ENCODE data around the gene NUTF2.

The NUTF2 gene

DNA sequence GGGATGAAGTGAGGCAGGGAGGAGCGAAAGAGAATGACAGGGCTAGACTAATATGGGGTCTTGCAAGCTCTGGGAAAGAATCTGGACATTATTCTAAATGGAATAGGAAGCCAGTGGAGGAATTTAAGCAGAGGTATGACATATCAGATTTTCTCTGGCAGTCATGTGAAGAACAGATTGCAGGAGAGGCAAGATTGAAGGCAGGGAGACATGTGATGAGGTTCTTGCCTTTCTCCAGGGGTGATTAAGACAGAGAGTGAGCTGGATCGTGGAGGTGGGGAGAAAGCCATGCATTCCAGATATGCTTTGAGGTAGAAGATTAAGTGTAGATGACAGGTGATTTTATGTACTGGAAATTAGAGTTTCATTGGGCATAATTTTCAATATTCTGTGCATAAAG lies 8.9 kb upstream of the NUTF2 start:
- DNase-seq (ENCODE audit: low spot score) = no peak

- no peak for DNase-seq (ENCODE audit: low spot score)
These were observed 5.4 kb upstream of the NUTF2 start for GRCh38 chr16:67841198-67841815.

DNA sequence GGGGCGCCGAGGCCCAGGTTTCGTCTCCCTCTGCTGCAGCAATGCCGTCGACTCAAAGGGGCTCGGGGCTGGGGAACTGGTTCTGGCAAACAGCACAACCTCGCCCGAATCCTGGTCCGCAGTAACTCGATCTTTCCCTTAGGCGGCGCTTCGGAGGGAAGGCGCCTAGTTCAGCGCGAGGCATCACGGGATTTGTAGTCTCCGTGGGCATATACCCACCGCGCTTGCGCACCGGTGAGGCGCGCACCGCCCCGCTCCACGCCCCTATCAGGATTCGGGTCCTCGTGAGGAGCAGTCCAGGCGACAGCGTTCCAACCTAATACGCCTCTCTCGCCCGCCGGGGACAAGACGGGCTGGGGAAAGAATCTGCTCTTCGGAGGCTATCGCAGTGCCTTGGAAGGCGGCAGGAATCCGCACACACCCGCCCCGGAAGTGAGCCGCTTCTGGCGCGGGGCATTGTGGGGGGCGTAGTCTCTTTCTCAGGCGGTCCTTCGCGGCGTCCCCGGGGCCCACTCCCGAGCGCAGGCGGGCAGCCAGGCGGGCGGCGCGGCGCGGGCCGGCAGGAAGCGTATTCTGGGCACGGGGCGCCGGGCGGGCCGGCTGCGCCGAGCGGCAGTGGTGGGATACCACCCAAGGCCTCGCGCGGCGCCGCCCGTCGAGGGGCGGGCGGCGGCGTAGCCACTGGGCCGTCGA lies 4.8 kb upstream of the NUTF2 start, which contains the start of gene THAP11:
THAP11 (plus strand) TSS at position 505 of the 693 bp plus-strand sequence. CDS start 235 bp downstream, outside the sequence.
- DNase-seq (ENCODE audit: low spot score) = peak; percentile 96

DNA sequence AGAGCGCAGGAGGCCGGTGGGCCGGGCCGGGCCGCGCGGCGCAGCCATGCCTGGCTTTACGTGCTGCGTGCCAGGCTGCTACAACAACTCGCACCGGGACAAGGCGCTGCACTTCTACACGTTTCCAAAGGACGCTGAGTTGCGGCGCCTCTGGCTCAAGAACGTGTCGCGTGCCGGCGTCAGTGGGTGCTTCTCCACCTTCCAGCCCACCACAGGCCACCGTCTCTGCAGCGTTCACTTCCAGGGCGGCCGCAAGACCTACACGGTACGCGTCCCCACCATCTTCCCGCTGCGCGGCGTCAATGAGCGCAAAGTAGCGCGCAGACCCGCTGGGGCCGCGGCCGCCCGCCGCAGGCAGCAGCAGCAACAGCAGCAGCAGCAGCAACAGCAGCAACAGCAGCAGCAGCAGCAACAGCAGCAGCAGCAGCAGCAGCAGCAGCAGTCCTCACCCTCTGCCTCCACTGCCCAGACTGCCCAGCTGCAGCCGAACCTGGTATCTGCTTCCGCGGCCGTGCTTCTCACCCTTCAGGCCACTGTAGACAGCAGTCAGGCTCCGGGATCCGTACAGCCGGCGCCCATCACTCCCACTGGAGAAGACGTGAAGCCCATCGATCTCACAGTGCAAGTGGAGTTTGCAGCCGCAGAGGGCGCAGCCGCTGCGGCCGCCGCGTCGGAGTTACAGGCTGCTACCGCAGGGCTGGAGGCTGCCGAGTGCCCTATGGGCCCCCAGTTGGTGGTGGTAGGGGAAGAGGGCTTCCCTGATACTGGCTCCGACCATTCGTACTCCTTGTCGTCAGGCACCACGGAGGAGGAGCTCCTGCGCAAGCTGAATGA lies 4.0 kb upstream of the NUTF2 start:
- peak; percentile 51 for DNase-seq (ENCODE audit: low spot score)

DNA sequence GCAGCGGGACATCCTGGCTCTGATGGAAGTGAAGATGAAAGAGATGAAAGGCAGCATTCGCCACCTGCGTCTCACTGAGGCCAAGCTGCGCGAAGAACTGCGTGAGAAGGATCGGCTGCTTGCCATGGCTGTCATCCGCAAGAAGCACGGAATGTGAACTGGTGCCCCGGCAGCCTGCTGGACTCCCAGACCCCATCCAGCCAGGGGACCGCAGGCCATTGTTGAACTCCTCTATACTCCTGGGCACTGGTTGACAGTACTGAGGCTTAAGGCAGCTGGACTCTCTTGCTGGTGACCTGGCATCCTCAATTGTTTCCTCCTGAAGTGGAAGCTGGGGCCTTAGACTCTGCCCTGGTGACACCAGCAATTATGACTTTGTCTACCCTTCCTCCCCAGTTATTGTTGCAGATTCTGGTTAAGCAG lies 3.4 kb upstream of the NUTF2 start:
- DNase-seq (ENCODE audit: low spot score) = no peak

DNA sequence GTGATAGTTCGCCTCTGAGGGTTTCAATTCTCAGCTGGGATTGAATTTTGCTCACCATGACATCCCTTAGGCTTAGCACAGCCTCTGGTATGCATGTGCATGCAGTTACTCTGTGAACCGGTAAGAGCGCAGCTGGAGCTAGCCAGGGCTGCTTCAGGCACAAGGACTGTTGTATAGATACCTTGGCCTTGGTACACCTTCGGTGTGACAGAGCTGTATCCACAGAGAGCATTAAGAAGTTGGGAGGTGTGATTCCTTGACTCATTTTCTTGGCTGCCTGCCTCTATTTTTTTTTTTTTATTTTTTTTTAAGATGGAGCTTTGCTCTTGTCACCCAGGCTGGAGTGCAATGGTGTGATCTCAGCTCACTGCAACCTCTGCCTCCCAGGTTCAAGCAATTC lies 2.2 kb upstream of the NUTF2 start:
- DNase-seq (ENCODE audit: low spot score) = peak; percentile 41

DNA sequence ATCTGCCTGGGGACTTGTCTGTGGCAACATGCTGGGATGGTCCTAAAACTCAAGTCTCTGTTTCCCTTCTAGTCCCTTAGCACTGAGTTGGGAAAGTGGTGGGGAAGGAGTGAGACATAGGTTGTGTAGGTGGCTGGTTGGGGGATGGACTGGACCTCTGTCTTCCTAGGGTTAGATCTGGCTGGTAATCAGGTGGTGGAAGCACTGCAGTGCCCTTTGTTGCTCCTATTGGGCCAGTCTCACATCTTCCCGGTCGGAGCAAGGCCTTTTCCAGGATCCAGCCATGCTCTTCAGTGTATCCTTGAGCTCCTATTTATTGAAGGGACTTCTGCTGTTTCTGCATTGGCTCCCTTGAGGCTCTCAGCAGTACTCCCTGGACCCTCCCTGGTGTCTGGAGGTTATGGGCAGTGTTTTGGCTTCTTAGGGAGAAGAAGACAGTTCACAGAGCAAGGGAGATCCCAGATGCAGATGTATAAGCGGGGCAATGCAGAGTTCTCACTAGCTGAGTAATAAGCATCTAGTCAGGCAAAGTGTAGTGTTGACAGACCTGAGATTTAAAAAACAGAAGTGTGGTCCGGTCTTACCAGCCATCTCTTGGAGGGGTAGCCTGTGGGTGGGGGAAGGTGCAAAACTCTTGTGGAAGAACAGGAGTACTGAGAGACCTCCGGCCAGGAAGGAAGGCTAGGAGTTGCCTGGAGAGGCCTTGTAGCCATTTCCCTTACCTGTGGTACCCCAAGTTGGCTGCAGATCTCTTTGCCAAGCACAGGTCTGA lies 1.3 kb upstream of the NUTF2 start:
- DNase-seq (ENCODE audit: low spot score) = peak; percentile 36

DNA sequence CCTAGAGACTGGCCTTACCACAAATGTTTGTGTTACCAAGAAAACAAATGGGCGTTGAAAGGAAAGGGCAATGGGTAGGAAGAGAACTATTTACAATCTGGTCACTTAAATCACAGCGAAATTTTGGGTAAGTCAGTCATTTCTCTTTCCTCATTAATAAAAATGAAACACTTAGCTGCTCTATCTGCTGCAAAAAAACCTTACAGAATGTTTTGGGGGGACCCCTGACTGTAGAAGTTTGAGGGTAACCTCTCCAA lies 742 bp upstream of the NUTF2 start:
- DNase-seq (ENCODE audit: low spot score) = no peak

- DNase-seq (ENCODE audit: low spot score) = no peak
These were observed 530 bp downstream of the NUTF2 start, which contains the start of gene CENPT for GRCh38 chr16:67847064-67847861. Gene CENPT, minus strand, starts transcription at chr16:67847693. Its CDS starts 13,834 bp downstream, at chr16:67833859.

DNA sequence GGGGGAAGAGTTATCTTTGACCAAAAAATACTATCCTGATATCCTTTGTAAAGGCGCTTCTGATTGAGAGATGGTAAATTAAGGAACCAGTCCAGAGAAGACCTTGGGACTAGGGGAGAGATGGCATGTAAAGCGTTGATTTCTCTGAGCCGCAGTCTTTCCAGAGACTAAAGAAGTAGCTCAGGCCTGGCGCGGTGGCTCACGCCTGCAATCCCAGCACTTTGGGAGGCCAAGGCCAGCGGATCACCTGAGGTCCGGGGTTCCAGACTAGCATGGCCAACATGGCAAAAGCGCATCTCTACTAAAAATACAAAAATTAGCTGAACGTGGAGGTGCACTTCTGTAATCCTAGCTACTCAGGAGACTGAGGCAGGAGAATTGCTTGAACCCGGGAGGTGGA lies 1.4 kb downstream of the NUTF2 start:
- DNase-seq (ENCODE audit: low spot score) = no peak

GRCh38 chr16:67853670-67854069 lies 6.9 kb downstream of the NUTF2 start:
- no peak for DNase-seq (ENCODE audit: low spot score)

GRCh38 chr16:67855789-67856188 lies 9.1 kb downstream of the NUTF2 start:
- no peak for DNase-seq (ENCODE audit: low spot score)

GRCh38 chr16:67856927-67857546 lies 10.3 kb downstream of the NUTF2 start:
- DNase-seq (ENCODE audit: low spot score) = no peak

- no peak for DNase-seq (ENCODE audit: low spot score)
These were observed 11.0 kb downstream of the NUTF2 start for GRCh38 chr16:67857547-67858233.

DNA sequence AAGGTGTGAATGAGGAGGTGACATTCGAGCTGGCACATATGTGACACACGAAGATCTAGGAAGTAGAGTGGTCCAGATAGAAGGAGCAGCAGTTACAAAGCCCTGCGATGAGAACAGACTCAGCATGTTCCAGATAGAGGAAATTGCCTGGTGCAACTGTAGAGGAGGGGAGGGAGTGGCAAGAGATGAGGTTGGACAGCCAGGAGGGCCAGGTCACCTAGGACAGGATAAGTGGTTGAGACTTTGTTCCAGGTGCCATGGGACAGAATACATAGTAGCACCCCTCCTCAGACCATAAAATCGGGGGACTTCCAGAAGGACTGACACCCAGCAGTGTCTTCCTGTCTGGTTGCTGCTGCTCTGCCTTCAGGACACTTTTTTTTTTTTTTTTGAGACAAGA lies 11.8 kb downstream of the NUTF2 start:
- DNase-seq (ENCODE audit: low spot score) = no peak

DNA sequence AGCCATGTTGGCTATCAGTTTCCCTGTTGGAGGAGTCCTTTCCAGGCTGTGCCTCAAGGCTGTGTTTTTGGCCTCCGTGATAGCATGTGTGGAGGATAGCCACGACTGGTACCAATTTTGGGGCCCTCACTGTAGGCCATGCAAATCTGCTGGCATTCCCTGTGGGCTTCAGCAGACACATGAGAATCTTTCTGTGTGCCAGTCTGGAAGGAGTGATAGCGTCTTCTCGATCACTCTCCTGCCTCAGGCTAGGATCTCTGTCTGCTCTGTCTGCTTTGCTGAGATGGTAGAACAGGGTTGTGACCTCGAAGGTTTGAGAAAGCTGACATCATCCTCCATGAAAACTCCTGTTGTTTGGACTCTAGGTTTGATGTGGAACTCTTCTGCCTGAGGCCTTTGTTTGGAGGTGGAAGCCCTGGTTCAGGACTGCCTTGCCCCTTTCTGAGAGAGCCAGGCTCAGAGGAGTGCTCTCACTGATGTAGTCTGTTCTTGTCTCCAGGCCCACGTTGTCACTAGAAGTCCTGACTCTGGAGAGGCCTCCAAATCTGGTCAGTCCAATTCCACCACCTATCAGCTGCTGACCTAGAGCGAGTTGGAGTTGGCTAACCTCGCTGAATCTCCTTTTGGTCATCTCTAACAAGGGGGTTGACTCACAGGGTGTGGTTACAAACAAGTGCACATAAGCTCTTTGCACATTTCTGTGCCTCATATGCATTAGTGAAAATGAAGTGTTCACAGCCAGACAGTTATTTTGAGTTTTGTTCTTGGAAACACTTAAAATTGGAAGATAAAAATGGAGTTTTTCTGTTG lies 14.1 kb downstream of the NUTF2 start:
- no peak for DNase-seq (ENCODE audit: low spot score)

- DNase-seq (ENCODE audit: low spot score) = no peak
These were observed 15.1 kb downstream of the NUTF2 start for GRCh38 chr16:67861877-67862276.

DNA sequence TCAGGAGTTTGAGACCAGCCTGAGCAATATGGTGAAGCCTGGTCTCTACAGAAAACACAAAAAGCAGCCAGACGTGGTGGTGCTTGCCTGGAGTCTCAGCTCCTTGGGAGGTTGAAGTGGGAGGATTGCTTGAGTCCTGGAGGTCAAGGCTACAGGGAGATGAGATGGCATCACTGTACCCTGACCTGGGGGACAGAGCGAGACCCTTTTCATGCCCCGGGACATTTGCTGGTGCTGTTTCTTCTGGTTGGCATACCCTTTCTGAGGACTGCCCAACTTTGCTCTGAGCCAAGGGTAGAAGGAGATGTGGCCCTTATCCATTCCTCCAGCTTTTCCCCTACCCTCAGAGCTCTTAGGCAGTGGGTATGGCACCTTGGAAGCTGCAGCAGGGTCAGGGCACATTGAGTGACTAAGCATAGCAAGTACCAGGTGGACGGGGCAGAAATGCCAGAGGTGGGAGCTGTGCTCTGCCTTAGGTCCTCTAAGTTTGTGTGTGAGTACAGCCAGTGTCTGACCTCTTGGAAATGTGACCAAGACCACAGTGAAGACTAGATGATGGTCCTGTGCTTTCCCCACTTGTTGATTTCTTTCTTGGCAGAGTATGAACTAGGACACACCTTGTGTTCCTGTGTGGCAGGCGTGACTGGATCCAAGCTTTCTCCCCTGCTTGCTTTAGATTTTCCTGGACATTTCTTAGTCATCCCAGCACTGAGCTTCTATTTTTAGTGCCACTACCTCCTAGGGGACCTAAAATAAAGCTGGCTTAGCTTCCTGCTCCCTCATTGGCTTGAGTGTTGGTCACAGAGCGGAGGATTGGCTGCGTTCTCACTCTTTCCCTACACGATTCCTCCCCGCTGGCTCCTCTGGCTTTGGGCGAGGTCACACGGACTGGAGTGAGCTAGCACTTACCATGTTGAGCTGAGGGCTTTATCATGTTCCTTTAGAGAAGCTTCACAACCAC lies 16.2 kb downstream of the NUTF2 start:
- peak; percentile 96 for DNase-seq (ENCODE audit: low spot score)
